Activated naive CD4-positive, alpha-beta T cell treated with anti-CD3 and anti-CD28 coated beads for 36 hours (primary cell): ENCODE results near the gene SERTAD3. TPM values are rescaled to one million over a fixed set of nuclear protein-coding genes. Genes with fewer than 3 reads are reported as not detected.
"Not testable (repeated sequence)": the region's sequence is repeated elsewhere in the genome, so short reads cannot be mapped to it uniquely, and the experiment has no call there.

Experiments
- CTCF ChIA-PET: fragments of 350-600 bp; sonication (Branson Sonifier 250); formaldehyde crosslinking; loops from one replicate; lab custom pipeline; 2021; ENCODE audit warnings: antibody characterized with exemption; lab: Charles Lee
- DNase-seq: peaks from one replicate; pipeline ENCODE4 v3.0.0-alpha.2; 2020
- H3K27ac Mint-ChIP-seq: one replicate; pipeline ENCODE4 v1.8.0; 2021; ENCODE audit warnings: mild to moderate bottlenecking, mixed read lengths
- H3K27me3 Mint-ChIP-seq: one replicate; pipeline ENCODE4 v1.8.0; 2021; ENCODE audit warnings: low read depth, mixed read lengths
- H3K36me3 Mint-ChIP-seq: one replicate; pipeline ENCODE4 v1.8.0; 2021; ENCODE audit warnings: low read depth, mixed read lengths
- H3K4me1 Mint-ChIP-seq: one replicate; pipeline ENCODE4 v1.8.0; 2021; ENCODE audit warnings: low read depth, mixed read lengths
- H3K4me3 Mint-ChIP-seq: one replicate; pipeline ENCODE4 v1.8.0; 2021; ENCODE audit warnings: mild to moderate bottlenecking, moderate library complexity, mixed read lengths
- H3K9me3 Mint-ChIP-seq: one replicate; pipeline ENCODE4 v1.8.0; 2021; ENCODE audit warnings: mixed read lengths
- intact Hi-C: fragments of 100-400 bp; cut with micrococcal nuclease; formaldehyde crosslinking; loops from one replicate; pipeline ENCODE4 v1.15.1; 2023
- total RNA-seq, 2 experiments: library from RNA; stranded (reverse); gene quantifications; one replicate each; pipeline ENCODE4 v1.2.3, GENCODE V29; 2021

The SERTAD3 gene
- total RNA-seq, 2 experiments from 2014 or later = 3.8 to 7.3 TPM

DNA sequence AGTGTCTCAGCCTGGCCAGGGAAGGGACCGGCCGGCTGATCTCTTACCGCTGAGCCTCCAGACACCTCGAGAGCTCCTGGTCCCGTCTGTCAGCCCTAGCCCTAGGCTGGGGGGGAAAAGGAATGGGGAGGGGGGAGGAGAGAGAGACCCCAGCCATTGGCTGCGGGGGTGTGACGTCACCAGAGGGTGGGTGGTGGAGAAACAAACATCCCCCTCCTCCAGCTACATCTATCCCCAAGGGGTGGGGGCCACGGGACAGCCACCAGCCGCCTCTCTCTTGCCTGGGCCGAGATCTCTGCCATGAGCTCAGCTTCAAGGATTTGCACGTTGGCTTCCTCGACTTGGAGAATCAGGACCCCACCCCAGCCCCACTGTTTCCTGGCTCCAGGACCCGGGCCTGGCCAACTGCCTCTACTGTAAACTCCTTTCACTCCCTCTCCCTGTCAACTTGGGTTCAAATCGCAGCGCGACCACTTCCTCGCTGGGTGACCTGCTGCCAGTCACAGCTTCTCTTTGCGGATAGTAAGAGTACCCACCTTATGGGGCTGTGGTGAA, 30.8 kb downstream of the SERTAD3 start, which contains the start of gene PRX:
PRX (minus strand) TSS at position 88 of the 555 bp plus-strand sequence. CDS start 5,446 bp downstream, outside the sequence.
- intact Hi-C loops = no loop called here
- H3K9me3 Mint-ChIP-seq = no peaks in the 10 kb centered on the region
- H3K36me3 Mint-ChIP-seq = no peaks in the 10 kb centered on the region
- no peaks in the 10 kb centered on the region for H3K27me3 Mint-ChIP-seq
- CTCF ChIA-PET = interaction anchor here (0.7 to 1.4 kb wide), 2 partner anchors 11 to 256 kb away, joined by 3 read pairs; no protein-coding TSS in a partner anchor
- H3K4me3 Mint-ChIP-seq = no peak within 1 kb of the TSS
- H3K4me1 Mint-ChIP-seq = peaks cover 9% of the 10 kb centered on the region
- H3K27ac Mint-ChIP-seq = no peak within 1 kb of the TSS
- no peak for DNase-seq

DNA sequence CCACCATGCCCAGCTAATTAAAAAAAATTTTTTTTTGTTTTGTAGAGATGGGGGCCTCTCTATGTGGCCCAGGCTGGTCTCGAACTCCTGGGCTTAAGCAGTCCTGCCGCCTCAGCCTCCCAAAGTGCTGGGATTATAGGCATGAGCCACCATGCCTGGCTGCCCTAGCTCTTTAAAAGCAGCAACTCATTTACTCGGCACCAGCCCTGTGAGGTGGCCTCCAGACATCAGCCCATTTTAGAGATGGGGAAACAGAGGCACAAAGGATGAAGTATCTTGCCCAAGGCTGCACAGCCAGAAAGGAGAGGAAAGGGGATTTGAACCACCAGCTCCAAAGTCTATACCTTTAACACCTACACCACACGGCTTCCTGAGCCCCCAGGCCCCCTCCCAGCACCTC, 31.3 kb downstream of the SERTAD3 start:
- peaks cover 9% of the 10 kb centered on the region for H3K4me1 Mint-ChIP-seq
- H3K9me3 Mint-ChIP-seq = no peaks in the 10 kb centered on the region

DNA sequence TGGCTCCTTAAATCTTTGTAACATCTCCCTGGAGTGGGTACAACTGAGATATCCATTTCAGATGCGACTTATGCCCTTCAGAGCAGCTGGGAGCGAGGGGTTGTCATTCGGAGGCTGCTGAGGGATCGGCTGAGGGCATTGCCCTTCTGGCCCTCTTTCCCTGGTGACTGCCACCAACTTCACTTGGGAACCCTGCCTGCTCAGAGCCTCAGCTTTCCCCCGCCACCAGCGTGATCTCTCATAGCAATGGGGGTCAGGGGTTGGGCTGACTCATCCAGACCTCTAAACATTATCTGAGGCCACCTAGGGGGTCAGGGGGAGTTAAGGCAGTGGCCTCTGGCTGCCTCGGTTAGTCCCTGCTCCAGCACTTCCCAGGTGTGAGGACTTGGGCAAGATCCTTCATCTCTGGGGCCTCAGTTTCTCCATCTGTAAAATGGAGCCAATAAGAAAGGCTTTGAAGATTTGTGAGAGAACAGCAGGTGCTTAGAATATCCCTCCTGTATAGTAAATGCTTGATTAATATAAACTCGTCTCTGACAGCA, 32.1 kb downstream of the SERTAD3 start:
- CTCF ChIA-PET = interaction anchor here (0.6 to 3.0 kb wide), 3 partner anchors 9 to 927 kb away, joined by 3 to 14 read pairs (median 4); no protein-coding TSS in a partner anchor
- DNase-seq = no peak
- Mint-ChIP-seq H3K36me3 (no peaks in the 10 kb centered on the region), H3K27ac (no peak overlapping the region), H3K9me3 (no peaks in the 10 kb centered on the region), H3K27me3 (no peaks in the 10 kb centered on the region), H3K4me3 (no peak overlapping the region), H3K4me1 (peaks cover 5% of the 10 kb centered on the region)
- intact Hi-C loops = no loop called here

More for the DNA sequence above, 31.3 kb downstream of the SERTAD3 start:
- CTCF ChIA-PET = interaction anchor here (0.6 to 0.7 kb wide), 2 partner anchors 256 to 928 kb away, joined by 3 to 4 read pairs; no protein-coding TSS in a partner anchor
- intact Hi-C loops = no loop called here
- Mint-ChIP-seq H3K27ac (no peak overlapping the region), H3K4me3 (no peak overlapping the region), H3K27me3 (no peaks in the 10 kb centered on the region), H3K36me3 (no peaks in the 10 kb centered on the region)
- DNase-seq = no peak

DNA sequence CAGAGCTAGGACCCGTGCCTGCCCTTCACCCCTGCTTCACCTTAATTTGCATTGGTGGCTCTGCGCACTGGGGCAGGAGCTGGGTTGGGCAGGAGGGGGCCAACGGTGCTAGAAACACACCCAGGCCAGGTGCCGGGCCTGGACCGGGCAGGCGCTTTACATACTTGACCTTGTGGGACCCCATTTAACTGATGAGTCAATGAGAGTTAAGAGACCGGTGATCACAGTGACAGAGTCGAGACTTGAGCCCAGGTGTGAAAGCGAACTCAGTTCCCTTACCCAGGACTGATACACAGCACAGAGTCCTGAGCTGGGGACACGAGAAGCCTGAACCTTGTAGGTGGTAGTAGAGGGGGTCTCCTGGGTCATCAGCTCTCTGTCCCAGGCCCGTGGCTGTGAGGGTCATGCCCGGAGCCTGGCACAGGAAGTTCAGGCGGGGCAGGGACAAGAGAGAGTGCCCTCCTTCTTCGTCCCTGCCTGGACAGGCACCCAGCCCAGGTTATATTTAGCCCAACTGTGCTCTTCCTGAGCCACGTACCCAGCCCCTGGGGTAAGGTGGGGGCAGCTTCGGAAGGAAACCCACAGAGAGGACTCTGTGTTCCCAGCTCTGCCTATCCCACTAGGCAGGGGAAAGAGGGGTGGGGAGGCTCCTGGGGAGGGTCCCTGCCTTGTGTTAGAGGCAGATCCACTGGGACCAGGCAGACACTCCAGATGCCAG, 32.9 kb downstream of the SERTAD3 start:
- peaks cover 2% of the 10 kb centered on the region for H3K4me1 Mint-ChIP-seq
- DNase-seq = no peak
- intact Hi-C loops = no loop called here
- H3K27me3 Mint-ChIP-seq = no peaks in the 10 kb centered on the region
- no peak overlapping the region for H3K4me3 Mint-ChIP-seq
- H3K36me3 Mint-ChIP-seq = no peaks in the 10 kb centered on the region
- CTCF ChIA-PET = interaction anchor here (3.0 kb wide), 1 partner anchor 10 kb away, joined by 14 read pairs; no protein-coding TSS in a partner anchor
- no peaks in the 10 kb centered on the region for H3K9me3 Mint-ChIP-seq
- H3K27ac Mint-ChIP-seq = no peak overlapping the region

DNA sequence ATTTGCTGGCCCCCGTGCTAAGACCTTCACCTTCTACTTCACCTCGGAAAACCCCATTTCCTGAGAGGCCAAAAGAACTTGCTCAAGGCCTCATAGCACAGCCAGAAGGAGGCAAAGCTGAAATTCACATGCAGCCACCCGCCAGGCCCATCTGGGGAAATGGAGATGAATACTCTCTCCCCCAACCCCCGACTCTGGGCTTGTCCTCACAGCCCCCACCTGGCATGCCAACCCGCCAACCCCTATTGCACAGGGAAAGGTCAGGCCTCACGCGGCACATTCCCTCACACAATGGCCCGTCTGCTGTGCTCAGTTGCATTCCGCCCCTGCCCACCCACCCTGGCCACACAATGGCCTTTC, 34.1 kb downstream of the SERTAD3 start:
- CTCF ChIA-PET = interaction anchor here (1.3 to 3.0 kb wide), 2 partner anchors 11 to 16 kb away, joined by 3 to 14 read pairs; partner anchors contain the start of gene SERTAD1
- H3K4me1 Mint-ChIP-seq = peaks cover 2% of the 10 kb centered on the region
- H3K9me3 Mint-ChIP-seq = no peaks in the 10 kb centered on the region
- no peaks in the 10 kb centered on the region for H3K36me3 Mint-ChIP-seq
- no peak overlapping the region for H3K4me3 Mint-ChIP-seq
- intact Hi-C loops = no loop called here
- no peak overlapping the region for H3K27ac Mint-ChIP-seq
- H3K27me3 Mint-ChIP-seq = no peaks in the 10 kb centered on the region
- no peak for DNase-seq

DNA sequence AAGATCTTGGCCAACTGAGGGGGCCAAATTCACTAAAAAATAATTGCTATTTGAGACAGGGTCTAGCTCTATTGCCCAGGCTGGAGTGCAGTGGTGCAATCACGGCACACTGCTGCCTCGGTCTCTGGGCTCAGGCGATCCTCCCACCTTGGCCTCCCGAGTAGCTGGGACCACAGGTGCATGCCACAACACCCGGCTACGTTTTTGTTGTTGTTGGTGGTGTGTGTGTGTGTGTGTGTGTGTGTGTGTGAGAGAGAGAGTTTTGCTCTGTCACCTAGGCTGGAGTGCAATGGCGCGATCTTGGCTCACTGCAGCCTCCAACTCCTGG, 35.6 kb downstream of the SERTAD3 start:
- H3K36me3 Mint-ChIP-seq, H3K27me3 Mint-ChIP-seq, intact Hi-C loops, DNase-seq, H3K27ac Mint-ChIP-seq, H3K4me3 Mint-ChIP-seq, H3K9me3 Mint-ChIP-seq, H3K4me1 Mint-ChIP-seq: not testable (repeated sequence)
- CTCF ChIA-PET = interaction anchor here (0.5 to 2.4 kb wide), 2 partner anchors 12 to 103 kb away, joined by 5 to 10 read pairs; no protein-coding TSS in a partner anchor

DNA sequence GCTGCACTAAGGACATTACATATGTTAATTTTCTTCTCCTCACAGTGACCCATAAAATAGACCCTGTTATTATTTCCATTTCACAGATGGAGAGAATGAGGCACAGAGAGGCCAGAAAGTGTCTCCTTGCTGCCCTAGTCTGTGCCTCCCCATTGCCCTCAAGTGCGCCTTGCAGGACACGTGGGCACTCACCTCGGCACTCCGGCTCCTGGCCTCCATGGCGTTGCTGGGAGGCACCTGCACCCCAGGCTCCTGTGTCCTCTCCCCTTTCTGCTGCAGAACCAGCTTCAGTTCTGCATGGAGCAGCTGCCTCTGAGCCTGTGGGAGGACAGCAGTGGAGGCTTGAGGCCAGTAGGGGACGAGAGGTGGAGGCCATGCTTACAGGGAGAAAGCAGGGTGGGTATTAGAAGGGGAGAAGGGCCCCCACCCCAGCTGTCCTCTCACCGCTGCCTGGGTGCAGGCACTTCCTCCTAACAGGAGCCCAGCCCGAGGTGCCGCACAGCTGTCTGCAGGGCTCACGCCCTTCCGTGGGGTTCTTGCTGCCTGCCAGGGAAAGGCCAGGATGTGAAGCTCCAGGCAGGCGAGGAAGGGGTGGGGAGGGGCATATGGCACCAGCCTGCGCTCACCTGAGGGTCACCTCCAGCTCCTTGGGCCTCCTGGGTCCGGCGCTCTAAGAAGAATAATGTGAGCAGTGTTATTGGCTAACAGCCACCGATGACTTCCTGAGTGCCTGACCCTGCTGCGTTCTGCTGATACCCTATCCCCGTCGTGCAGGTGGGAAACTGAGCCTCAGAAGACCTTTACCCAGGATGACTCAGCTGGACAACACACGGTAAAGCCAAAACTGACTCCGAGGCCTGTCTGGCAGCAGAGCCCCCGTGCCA, 36.2 kb downstream of the SERTAD3 start:
- no peaks in the 10 kb centered on the region for H3K27me3 Mint-ChIP-seq
- no peaks in the 10 kb centered on the region for H3K36me3 Mint-ChIP-seq
- no peak overlapping the region for H3K27ac Mint-ChIP-seq
- intact Hi-C loops = no loop called here
- no peaks in the 10 kb centered on the region for H3K9me3 Mint-ChIP-seq
- H3K4me1 Mint-ChIP-seq = peaks cover 8% of the 10 kb centered on the region
- CTCF ChIA-PET = interaction anchor here (0.5 to 2.4 kb wide), 3 partner anchors 13 to 103 kb away, joined by 3 to 10 read pairs (median 5); no protein-coding TSS in a partner anchor
- H3K4me3 Mint-ChIP-seq = no peak overlapping the region
- no peak for DNase-seq

DNA sequence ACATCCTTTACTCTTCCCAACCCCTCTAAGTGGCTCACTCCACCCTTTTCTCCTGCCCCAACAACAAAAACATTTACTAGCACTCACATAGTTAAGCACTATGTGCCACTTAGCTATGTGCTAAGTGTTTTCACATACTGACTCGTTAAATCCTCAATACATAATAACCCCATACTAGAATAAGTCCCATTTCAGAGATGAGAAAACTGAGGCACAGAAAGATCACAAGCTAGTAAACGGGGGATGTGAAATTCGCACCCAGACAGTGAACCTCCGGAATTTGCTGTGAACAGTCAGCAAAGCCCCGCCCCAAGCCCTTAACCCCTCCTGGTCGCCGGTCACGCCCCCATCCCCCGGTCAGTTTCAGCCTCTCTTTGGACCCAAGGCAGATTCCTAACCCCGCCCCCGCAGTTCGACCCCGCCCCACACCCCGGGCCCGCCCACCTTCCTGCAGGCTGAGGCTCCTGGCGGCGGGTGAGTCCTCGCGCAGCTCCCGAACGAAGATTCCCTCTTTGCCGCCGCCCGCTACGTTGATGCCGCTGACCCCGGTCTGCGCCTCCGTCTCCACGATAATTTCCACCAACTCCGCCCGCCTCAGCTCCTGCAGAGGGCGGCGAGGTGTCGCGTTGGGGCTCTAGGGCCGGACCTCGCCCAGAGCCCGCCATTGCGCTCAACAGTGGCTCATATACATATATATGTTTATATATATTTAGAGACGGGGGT, 40.7 kb downstream of the SERTAD3 start:
- H3K4me3 Mint-ChIP-seq = peak overlapping the region; percentile 83
- peak overlapping the region; percentile 65 for H3K27ac Mint-ChIP-seq
- intact Hi-C loops = loop anchor here (1.0 kb wide), 2 partner anchors 55 to 118 kb away; partner anchors contain the start of genes AKT2, C19orf47 and PLD3
- H3K36me3 Mint-ChIP-seq = no peaks in the 10 kb centered on the region
- no peaks in the 10 kb centered on the region for H3K27me3 Mint-ChIP-seq
- no peaks in the 10 kb centered on the region for H3K9me3 Mint-ChIP-seq
- peaks cover 13% of the 10 kb centered on the region for H3K4me1 Mint-ChIP-seq
- DNase-seq = peak; percentile 91
- CTCF ChIA-PET = interaction anchor here (0.6 to 1.6 kb wide), 6 partner anchors 16 to 193 kb away, joined by 3 to 5 read pairs (median 3); no protein-coding TSS in a partner anchor

DNA sequence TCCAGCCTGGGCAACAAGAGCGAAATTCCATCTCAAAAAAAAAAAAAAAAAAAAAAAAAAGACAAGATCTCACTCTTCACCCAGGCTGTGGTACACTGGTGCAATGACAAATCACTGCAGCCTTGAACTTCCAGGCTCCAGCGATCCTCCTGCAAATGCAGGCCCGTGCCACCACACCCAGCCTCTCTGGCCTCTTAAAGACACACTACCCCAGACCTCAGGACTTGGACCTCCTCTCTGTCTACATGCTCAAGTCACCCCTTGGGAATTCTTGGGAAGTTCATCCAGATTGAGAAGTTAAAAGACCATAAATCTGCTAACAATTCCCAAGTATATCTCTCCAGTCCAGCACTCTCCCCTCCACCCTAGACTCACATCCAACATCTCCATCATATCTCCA, 43.6 kb downstream of the SERTAD3 start:
- Mint-ChIP-seq H3K9me3 (no peaks in the 10 kb centered on the region), H3K4me1 (peaks cover 15% of the 10 kb centered on the region), H3K27me3 (no peaks in the 10 kb centered on the region), H3K27ac (no peak overlapping the region), H3K4me3 (no peak overlapping the region), H3K36me3 (no peaks in the 10 kb centered on the region)
- intact Hi-C loops = no loop called here
- no peak for DNase-seq
- CTCF ChIA-PET = no interaction called here

DNA sequence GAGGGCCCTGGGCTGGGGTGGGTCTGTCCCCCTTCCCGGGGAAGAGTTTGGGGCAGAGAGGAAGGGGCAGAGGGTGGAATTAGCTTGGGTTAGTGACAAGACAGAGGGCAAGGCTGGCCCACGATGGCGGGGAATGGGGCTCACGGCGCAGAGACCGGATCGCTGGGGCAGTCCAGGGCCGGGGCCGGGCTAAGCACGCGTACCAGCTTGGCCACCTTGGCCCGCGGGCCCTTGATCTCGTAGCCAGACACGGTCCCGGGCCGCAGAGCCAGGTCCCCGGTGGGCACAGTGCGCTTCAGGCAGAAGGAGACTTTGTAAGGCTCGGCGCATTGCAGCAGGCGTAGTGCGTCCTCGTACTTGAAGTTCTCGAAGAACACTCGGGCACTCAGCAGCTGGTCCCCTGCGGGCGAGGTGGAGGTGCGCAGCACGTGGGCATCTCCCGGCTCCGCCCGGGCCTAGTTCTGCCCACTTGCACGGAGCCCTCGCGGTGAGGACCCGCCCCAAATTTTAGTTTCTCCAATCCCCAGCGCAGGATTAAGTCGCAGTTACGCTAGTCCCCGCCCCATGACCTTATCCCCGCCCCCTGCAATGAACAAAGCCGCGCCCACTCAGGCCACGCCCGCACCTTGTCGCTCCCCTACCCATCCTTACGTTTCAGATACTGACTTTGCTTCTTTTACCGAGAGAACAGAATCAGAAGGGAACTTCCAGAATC, 45.6 kb downstream of the SERTAD3 start:
- intact Hi-C loops = no loop called here
- Mint-ChIP-seq H3K27ac (no peak overlapping the region), H3K9me3 (no peaks in the 10 kb centered on the region), H3K36me3 (no peaks in the 10 kb centered on the region), H3K27me3 (no peaks in the 10 kb centered on the region), H3K4me1 (peaks cover 14% of the 10 kb centered on the region), H3K4me3 (no peak overlapping the region)
- DNase-seq = peak; percentile 78
- CTCF ChIA-PET = no interaction called here

DNA sequence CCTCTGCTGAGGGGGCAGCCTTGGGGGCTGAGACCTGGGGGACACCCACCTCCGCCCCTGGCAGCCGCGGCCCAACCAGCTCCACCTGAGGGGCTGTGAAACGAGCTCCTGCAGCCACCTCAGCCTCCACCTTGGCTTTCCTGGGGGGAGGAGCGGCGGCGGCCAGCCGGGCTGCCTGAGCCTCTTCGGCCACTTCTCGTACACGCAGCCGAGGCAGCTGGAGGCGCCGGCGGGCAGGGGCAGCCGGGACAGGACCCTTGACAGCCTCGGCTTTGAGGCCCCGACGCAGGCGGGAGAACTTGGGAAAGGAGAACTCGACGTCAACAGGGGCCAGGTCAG, 46.6 kb downstream of the SERTAD3 start:
- CTCF ChIA-PET = no interaction called here
- no peaks in the 10 kb centered on the region for H3K27me3 Mint-ChIP-seq
- no peaks in the 10 kb centered on the region for H3K9me3 Mint-ChIP-seq
- no peak for DNase-seq
- no peak overlapping the region for H3K4me3 Mint-ChIP-seq
- no peak overlapping the region for H3K27ac Mint-ChIP-seq
- no peaks in the 10 kb centered on the region for H3K36me3 Mint-ChIP-seq
- intact Hi-C loops = no loop called here
- H3K4me1 Mint-ChIP-seq = peaks cover 10% of the 10 kb centered on the region
